Hematopoietic multipotent progenitor cell (in vitro differentiated cells): ENCODE results near the gene FOXC1. TPM values are rescaled to one million over a fixed set of nuclear protein-coding genes. Genes with fewer than 3 reads are reported as not detected.

ENCODE experiments used
- total RNA-seq: library from RNA; depleted of rRNA; stranded (reverse); fragments of >200 nt; gene quantifications from one replicate; pipeline ENCODE4 v1.2.3, GENCODE V29; 2012

Gene FOXC1
- total RNA-seq, 1 donor = under 0.01 TPM

Other genes with a start within 250 kb of the FOXC1 start
- gene FOXF2, start 220.3 kb upstream of the FOXC1 start, total RNA-seq = not detected